GM19238 (cell line): ENCODE data around the gene LRRC14B.
"Not testable (repeated sequence)": the region's sequence is repeated elsewhere in the genome, so short reads cannot be mapped to it uniquely, and the experiment has no call there.

ENCODE experiments used
- DNase-seq: peaks from one replicate; pipeline ENCODE4 v3.0.0; 2011; ENCODE audit warnings: low spot score; ENCODE audit not compliant: insufficient read length

LRRC14B gene

DNA sequence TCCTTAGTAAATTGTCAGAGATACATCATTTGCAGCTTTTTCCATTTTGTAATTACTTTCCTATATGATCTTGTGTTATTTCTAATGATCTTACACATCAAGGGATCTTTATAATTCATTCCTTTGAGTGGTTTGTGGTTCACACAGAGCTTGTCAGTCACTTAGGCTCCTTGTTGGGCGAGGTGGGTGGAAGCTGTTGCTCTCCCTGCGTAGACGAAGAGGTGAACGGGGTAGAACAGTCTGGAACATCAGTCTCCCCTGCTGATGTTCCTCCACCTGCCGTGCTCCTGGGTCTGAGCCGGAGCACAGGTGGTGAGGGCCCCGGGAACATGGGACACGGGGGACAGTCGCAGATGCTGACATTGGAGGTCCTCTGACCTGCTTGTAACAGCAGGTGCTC, 44.2 kb downstream of the LRRC14B start:
- DNase-seq = not testable (repeated sequence)

DNA sequence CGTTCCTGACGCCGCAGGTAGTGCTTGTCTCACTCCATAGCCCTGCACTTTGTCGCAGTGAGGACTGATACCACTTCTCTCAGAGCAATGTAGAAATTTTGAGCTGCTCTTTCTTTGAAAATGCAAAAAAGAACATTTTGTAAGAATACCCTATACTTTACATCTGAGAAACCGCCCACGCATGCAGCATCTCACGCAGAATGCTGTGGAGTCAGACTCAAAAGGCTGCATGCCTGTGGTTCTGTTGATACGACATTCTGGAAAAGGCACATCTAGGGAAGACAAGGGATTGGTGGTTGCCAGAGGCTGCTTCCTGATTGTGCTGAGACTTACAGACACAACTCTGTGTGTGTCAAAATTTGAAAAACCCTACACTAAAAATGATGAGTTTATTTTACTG, 46.6 kb downstream of the LRRC14B start:
- DNase-seq = not testable (repeated sequence)

DNA sequence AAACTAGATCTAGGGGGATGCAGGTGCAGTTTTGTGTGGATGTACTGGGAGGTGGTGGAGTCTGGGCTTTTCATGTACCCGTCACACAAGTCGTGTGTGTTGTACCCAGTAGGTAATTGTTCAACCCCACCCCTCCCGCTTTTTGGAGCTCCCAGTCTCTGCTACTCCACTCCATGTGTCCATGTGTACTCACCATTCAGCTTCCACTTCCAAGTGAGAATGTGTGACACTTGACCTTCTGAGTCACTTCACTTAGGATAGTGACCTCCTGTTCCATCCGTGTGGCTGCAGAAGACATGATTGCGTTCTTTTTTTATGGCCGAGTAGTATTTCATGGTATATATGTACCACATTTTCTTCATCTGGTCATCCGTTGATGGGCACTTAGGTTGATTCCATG, 49.3 kb downstream of the LRRC14B start:
- not testable (repeated sequence) for DNase-seq

DNA sequence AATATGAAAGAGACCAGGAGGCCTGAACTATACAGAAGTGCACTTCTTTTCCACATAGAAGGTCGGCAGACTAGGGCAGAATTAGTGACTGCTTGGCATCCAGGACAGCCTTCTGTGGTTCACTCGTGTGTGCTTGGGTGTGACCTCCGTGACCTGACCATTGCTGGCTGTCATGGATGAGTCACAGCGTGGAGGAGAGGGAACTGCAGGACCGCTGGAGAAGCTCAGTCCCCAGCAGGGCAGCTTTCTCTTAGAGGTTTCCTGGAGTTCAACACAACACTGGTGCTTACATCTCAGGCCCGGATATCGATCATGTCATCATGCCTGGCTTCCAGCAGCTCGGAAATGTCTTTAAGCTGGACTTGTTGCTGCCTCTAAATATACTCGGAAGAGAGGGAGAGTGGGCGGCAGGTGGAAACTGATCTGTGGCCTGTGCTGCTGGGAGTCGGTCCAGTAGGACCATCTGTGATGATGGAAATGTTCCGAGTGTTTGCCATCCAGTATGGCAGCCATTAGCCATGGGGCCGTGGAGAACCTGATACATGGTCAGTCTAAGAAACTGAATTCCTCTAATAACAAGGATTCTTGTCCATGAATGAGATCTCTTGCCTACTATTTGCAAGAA, 49.9 kb downstream of the LRRC14B start:
- not testable (repeated sequence) for DNase-seq

DNA sequence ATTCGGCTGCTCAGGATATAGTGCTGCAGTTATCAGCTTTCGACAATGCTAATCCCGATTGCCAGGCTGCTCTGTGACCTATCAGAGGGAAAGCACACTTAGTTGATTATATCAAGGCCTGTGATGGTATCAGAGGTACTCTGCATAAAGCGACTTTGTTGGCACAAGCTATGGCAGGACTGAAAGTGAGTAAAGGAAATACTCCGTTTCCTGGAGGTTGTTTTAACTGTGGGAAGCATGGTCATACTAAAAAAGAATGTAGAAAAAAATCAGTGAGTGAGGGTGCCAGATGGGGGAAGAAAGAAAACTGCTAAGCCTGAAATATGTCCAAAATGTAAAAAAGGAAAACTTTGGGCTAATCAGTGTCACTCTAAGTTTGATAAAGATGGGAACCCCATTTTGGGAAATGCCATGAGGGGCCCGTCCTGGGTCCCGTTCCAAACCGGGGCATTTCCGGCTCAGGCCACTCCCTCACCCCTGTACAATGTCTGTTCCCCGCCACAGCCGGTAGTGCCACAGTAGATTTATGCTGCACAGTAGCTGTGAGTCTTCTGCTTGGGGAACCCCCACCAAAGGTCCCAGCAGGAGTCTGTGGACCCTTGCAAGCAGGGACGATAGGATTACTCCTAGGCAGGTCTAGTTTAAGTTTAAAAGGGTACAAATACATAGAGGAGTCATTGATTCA, 52.5 kb downstream of the LRRC14B start:
- DNase-seq = not testable (repeated sequence)

DNA sequence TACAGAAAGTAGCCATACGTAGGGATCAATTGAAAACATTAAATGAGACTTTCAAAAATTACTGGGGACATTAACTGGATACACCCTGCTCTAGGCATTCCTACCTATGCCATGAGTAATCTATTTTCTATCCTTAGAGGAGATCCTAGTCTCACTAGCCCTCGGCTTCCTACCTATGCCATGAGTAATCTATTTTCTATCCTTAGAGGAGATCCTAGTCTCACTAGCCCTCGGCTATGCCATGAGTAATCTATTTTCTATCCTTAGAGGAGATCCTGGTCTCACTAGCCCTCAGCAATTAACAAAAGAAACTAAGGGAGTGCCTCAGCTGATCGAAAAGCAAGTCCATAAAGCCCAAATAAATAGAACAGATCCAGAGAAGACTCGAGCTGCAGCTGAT, 54.4 kb downstream of the LRRC14B start:
- not testable (repeated sequence) for DNase-seq
